B cell (primary cell): ENCODE data around the gene PRRC2C.

Source experiments
- CTCF ChIP-seq: fragments of 200-600 bp; IDR thresholded peaks from one replicate; pipeline ENCODE4 v1.8.0; 2022; ENCODE audit warnings: antibody characterized with exemption, mild to moderate bottlenecking
- EZH2 ChIP-seq: IDR thresholded peaks from 2 replicates; pipeline ENCODE4 v1.6.1; 2012; ENCODE audit warnings: borderline replicate concordance, low read depth, mild to moderate bottlenecking, moderate library complexity, low read length; ENCODE audit not compliant: insufficient read depth, poor library complexity, severe bottlenecking

- TF ChIP-seq CTCF (no peak), EZH2 (no peak)
These were observed 22.1 kb downstream of the PRRC2C start for GRCh38 chr1:171507435-171507834.
